Tibial artery (tissue), 4 donors: ENCODE measurements around the gene MKRN2.

ENCODE experiments used
- DNase-seq, 2 donors: peaks; one replicate each; pipeline ENCODE4 v3.0.0-alpha.2; 2019
- H3K27ac ChIP-seq, 2 donors: fragments of 200-600 bp; sonication (generic) in 1 of 2; 1 replicate in 1 of 2; 2 replicates in 1 of 2; pipeline ENCODE4 v1.5.1; 2018 to 2019; ENCODE audit warnings: mild to moderate bottlenecking in 1 of 2
- H3K27me3 ChIP-seq, 2 donors: fragments of 200-600 bp; sonication (generic) in 1 of 2; one replicate each; pipeline versions ENCODE4 v1.5.1 to v1.6.0; 2016 to 2019
- H3K36me3 ChIP-seq, 3 donors: fragments of 200-600 bp; sonication (generic) in 2 of 3; one replicate each; pipeline ENCODE4 v1.5.1; 2016 to 2019; ENCODE audit warnings: mild to moderate bottlenecking in 2 of 3
- H3K4me1 ChIP-seq, 4 donors: fragments of 200-600 bp; sonication (generic) in 2 of 4; 1 replicate in 3 of 4; 2 replicates in 1 of 4; pipeline ENCODE4 v1.5.1; 2016 to 2019
- H3K4me3 ChIP-seq, 2 donors: fragments of 200-600 bp; sonication (generic) in 1 of 2; 1 replicate in 1 of 2; 2 replicates in 1 of 2; pipeline ENCODE4 v1.5.1; 2018 to 2019; ENCODE audit warnings: mild to moderate bottlenecking in 2 of 2
- H3K9me3 ChIP-seq, 3 donors: fragments of 200-600 bp; sonication (generic) in 1 of 3; one replicate each; pipeline ENCODE4 v1.5.1; 2016 to 2019
- intact Hi-C: fragments of 100-400 bp; cut with DNase I; formaldehyde crosslinking; loops from one replicate; pipeline ENCODE4 v1.15.0; 2023; ENCODE audit warnings: low total_unique reads
- TF ChIP-seq, protein P1 (sequence below), 2 experiments: fragments of 200-600 bp in 1 of 2; fragments of 450-650 bp in 1 of 2; IDR thresholded peaks; one replicate each; pipeline ENCODE4 v1.5.1; 2017 to 2019; ENCODE audit warnings: antibody characterized with exemption in 2 of 2, mild to moderate bottlenecking in 1 of 2, moderate library complexity in 1 of 2

Gene MKRN2

DNA sequence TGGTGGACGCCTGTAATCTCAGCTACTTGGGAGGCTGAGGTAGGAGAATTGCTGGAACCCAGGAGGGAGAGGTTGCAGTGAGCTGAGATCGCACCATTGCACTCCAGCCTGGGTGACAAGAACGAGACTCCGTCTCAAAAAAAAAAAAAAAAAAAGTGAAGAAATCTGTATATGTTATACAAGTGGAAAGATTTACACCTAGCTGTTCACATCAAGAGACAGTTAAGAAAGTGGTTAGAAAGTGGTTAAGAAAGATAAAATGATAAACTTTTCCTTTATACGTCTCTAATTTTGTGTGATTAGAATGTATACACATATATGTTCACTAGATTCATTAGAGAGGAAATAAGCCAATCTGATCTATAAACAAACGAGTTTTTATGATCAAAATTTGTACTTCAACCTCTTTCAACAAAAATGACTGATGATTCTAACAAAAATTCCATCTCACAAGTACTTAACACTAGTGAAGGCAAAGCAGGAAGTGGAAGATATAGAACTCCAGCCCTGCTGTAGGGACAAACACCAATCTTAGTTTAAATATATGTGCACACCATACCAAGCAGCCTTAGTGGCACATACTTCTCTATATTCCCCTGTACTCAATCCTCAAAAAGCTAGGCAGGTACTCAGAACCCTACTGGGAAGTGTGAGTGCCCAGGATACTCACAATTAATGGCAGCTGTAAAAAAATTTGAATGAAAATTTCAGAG lies 55.8 kb downstream of the MKRN2 start:
- Histone ChIP-seq H3K27me3 (no peaks in the 10 kb centered on the region), H3K9me3 (no peaks in the 10 kb centered on the region)
- intact Hi-C loops: no loop called here

GRCh38 chr3:12613250-12613649 lies 56.4 kb downstream of the MKRN2 start:
- intact Hi-C loops: no loop called here
- no peak overlapping the region for H3K4me3 ChIP-seq
- DNase-seq: no peak
- peaks cover 29 to 79% (median 53%) of the 10 kb centered on the region in 3 donors for H3K36me3 ChIP-seq
- no peak overlapping the region for H3K27ac ChIP-seq
- H3K4me1 ChIP-seq: peaks cover 0 to 14% (median 6%) of the 10 kb centered on the region in 4 donors
- no peaks in the 10 kb centered on the region for H3K27me3 ChIP-seq
- TF ChIP-seq, protein P1, sequence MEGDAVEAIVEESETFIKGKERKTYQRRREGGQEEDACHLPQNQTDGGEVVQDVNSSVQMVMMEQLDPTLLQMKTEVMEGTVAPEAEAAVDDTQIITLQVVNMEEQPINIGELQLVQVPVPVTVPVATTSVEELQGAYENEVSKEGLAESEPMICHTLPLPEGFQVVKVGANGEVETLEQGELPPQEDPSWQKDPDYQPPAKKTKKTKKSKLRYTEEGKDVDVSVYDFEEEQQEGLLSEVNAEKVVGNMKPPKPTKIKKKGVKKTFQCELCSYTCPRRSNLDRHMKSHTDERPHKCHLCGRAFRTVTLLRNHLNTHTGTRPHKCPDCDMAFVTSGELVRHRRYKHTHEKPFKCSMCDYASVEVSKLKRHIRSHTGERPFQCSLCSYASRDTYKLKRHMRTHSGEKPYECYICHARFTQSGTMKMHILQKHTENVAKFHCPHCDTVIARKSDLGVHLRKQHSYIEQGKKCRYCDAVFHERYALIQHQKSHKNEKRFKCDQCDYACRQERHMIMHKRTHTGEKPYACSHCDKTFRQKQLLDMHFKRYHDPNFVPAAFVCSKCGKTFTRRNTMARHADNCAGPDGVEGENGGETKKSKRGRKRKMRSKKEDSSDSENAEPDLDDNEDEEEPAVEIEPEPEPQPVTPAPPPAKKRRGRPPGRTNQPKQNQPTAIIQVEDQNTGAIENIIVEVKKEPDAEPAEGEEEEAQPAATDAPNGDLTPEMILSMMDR (IDR thresholded peaks at IDR 0.05): no peak
- H3K9me3 ChIP-seq: no peaks in the 10 kb centered on the region

More for the DNA sequence above, 55.8 kb downstream of the MKRN2 start:
- no peak overlapping the region for H3K27ac ChIP-seq
- TF ChIP-seq, protein P1 (IDR thresholded peaks at IDR 0.05): no peak
- H3K4me3 ChIP-seq: no peak overlapping the region
- no peak for DNase-seq
- peaks cover 0 to 14% (median 6%) of the 10 kb centered on the region in 4 donors for H3K4me1 ChIP-seq
- peaks cover 28 to 78% (median 53%) of the 10 kb centered on the region in 3 donors for H3K36me3 ChIP-seq

DNA sequence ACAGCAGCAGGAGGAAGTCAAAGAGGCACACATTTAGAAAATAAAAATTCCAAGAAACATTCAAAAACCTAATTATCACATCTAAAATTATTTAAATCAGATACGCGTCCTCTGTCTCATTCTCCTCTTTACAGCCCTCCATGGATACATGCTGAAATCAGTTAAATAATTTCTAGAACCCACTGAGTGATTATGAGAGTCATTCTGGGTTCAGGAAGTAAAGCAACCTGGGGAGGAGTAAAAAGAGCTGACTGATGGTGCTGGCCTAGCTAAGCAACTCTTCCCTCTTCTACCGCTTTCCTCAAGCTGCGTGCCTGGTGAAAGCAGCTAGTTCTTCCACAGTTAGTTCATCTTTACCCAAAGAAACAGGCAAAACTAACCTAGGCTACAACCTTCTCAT lies 58.4 kb downstream of the MKRN2 start:
- intact Hi-C loops: no loop called here
- no peak for DNase-seq
- TF ChIP-seq, protein P1 (IDR thresholded peaks at IDR 0.05): no peak
- Histone ChIP-seq H3K9me3 (no peaks in the 10 kb centered on the region), H3K36me3 (peaks cover 24 to 63% (median 49%) of the 10 kb centered on the region in 3 donors), H3K27me3 (no peaks in the 10 kb centered on the region), H3K4me3 (no peak overlapping the region), H3K27ac (no peak overlapping the region), H3K4me1 (peaks cover 0 to 14% (median 6%) of the 10 kb centered on the region in 4 donors)

DNA sequence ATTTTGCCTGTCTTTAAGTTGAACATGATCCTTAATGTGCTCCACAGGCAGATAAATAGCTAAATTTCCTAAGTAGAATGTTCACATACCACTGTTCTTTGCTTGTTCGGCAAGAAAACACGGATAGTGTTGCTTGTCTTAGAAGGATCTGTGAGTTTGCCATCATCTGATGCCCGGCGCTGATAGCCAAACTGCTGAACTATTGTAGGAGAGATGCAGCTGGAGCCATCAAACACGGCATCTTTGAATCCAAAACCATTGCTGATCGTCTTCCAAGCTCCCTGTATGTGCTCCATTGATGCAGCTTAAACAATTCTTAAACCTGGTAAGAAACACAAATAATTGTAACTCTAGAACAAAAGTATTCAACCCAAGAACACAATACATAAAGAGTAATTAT lies 61.5 kb downstream of the MKRN2 start:
- no peak overlapping the region for H3K4me3 ChIP-seq
- H3K4me1 ChIP-seq: peaks cover 0 to 35% (median 14%) of the 10 kb centered on the region in 4 donors
- intact Hi-C loops: no loop called here
- no peak for DNase-seq
- H3K27ac ChIP-seq: no peak overlapping the region
- H3K27me3 ChIP-seq: no peaks in the 10 kb centered on the region
- TF ChIP-seq, protein P1 (IDR thresholded peaks at IDR 0.05): no peak
- H3K9me3 ChIP-seq: no peaks in the 10 kb centered on the region
- peaks cover 17 to 39% (median 31%) of the 10 kb centered on the region in 3 donors for H3K36me3 ChIP-seq

GRCh38 chr3:12620305-12620704 lies 63.4 kb downstream of the MKRN2 start:
- Histone ChIP-seq H3K9me3 (no peaks in the 10 kb centered on the region), H3K27me3 (no peaks in the 10 kb centered on the region), H3K4me1 (peaks cover 0 to 44% (median 16%) of the 10 kb centered on the region in 4 donors), H3K4me3 (no peak overlapping the region), H3K36me3 (peaks cover 17 to 31% (median 22%) of the 10 kb centered on the region in 3 donors), H3K27ac (no peak overlapping the region)
- TF ChIP-seq, protein P1 (IDR thresholded peaks at IDR 0.05): no peak
- intact Hi-C loops: no loop called here
- no peak for DNase-seq
